GM19238 (cell line): ENCODE measurements around the gene DCXR.

ENCODE experiments used
- DNase-seq: peaks from one replicate; pipeline ENCODE4 v3.0.0; 2011; ENCODE audit warnings: low spot score; ENCODE audit not compliant: insufficient read length

The DCXR gene

GRCh38 chr17:81998691-81999438, 38.6 kb downstream of the DCXR start:
- no peak for DNase-seq

GRCh38 chr17:81998212-81998611, 39.3 kb downstream of the DCXR start:
- no peak for DNase-seq

- no peak for DNase-seq
Observed at GRCh38 chr17:81996757-81997441, 40.6 kb downstream of the DCXR start.

GRCh38 chr17:81996232-81996756, 41.2 kb downstream of the DCXR start:
- DNase-seq: no peak

GRCh38 chr17:81995463-81996231, 41.9 kb downstream of the DCXR start:
- no peak for DNase-seq

- DNase-seq: no peak
Observed at GRCh38 chr17:81994593-81995462, 42.7 kb downstream of the DCXR start.

GRCh38 chr17:81993729-81994592, 43.5 kb downstream of the DCXR start:
- DNase-seq: no peak

GRCh38 chr17:81992306-81993102, 45.0 kb downstream of the DCXR start:
- no peak for DNase-seq

- no peak for DNase-seq
Observed at GRCh38 chr17:81991684-81992305, 45.7 kb downstream of the DCXR start.

- no peak for DNase-seq
Observed at GRCh38 chr17:81990836-81991683, 46.4 kb downstream of the DCXR start.

GRCh38 chr17:81987161-81987770, 50.2 kb downstream of the DCXR start:
- DNase-seq: no peak

GRCh38 chr17:81986606-81987005, 50.9 kb downstream of the DCXR start:
- no peak for DNase-seq
